Activated CD4-positive, alpha-beta T cell treated with anti-CD3 and anti-CD28 coated beads, Interleukin-2, amount 50 U/mL, for 1 hour (primary cell): ENCODE results near the gene LEMD2.
A peak's percentile ranks its signal among the peaks of the same experiment; 100 is the strongest.

Source experiments
- DNase-seq: peaks from one replicate; pipeline ENCODE4 v3.0.0-alpha.2; 2020

LEMD2 gene

GRCh38 chr6:33791620-33792019 is 2.7 kb upstream of the LEMD2 start:
- DNase-seq: no peak

GRCh38 chr6:33790910-33791309 is 2.0 kb upstream of the LEMD2 start:
- no peak for DNase-seq

GRCh38 chr6:33790379-33790778 is 1.4 kb upstream of the LEMD2 start:
- DNase-seq: no peak

- DNase-seq: no peak
Observed at GRCh38 chr6:33789550-33789895, 593 bp upstream of the LEMD2 start.

GRCh38 chr6:33787954-33788693 is 806 bp downstream of the LEMD2 start:
- peak; percentile 38 for DNase-seq

GRCh38 chr6:33787346-33787953 is 1.5 kb downstream of the LEMD2 start:
- no peak for DNase-seq

GRCh38 chr6:33786736-33787135 is 2.2 kb downstream of the LEMD2 start:
- no peak for DNase-seq

DNA sequence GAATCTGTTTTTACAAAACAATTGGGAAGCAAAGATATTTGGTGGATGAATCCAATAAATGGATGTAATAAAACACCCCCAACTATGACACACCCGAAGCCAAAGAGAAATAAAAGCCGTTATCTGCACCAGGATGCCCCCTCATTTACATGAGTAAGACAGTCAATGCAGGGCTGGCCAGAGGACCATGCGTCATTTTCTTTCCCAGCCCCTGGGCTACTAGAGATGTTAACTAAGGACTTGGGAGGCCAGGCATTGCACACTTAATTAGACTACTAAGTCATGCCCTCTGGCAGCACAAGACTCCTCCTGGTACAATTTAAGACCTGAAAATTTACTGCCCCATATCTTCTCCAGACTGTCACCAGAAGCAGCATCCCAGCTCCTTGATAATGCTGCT is 3.2 kb downstream of the LEMD2 start:
- no peak for DNase-seq

- DNase-seq: no peak
Observed at GRCh38 chr6:33784787-33785186, 4.1 kb downstream of the LEMD2 start.

- no peak for DNase-seq
Observed at GRCh38 chr6:33783781-33784520, 5.0 kb downstream of the LEMD2 start.

GRCh38 chr6:33782561-33782960 is 6.4 kb downstream of the LEMD2 start:
- DNase-seq: no peak

GRCh38 chr6:33781131-33781975 is 7.6 kb downstream of the LEMD2 start:
- no peak for DNase-seq

GRCh38 chr6:33779895-33780294 is 9.0 kb downstream of the LEMD2 start:
- no peak for DNase-seq

GRCh38 chr6:33779290-33779689 is 9.6 kb downstream of the LEMD2 start:
- DNase-seq: no peak

- DNase-seq: no peak
Observed at GRCh38 chr6:33778444-33779121, 10.3 kb downstream of the LEMD2 start.

GRCh38 chr6:33777398-33778388 is 11.2 kb downstream of the LEMD2 start:
- no peak for DNase-seq

DNA sequence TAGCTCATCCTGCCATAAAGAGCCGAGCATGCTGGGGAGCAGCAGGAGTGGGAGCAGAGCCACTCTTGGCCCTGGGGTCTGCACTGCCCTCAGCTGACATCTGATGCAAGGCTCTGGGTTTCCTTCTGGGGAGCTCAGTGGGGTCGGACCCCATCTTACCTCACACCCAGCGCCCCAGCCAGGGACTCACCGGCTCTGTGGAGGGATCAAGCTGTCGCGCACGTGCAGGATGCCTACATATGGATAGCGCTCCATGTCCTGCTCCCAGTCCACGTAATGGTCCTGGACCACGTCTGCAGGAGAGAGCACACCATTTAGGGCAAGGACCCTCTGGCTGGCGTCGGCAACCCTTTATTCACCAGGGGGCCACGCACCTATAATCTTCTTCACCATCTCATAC is 12.2 kb downstream of the LEMD2 start:
- DNase-seq: no peak

- no peak for DNase-seq
Observed at GRCh38 chr6:33776186-33776585, 12.7 kb downstream of the LEMD2 start.

DNA sequence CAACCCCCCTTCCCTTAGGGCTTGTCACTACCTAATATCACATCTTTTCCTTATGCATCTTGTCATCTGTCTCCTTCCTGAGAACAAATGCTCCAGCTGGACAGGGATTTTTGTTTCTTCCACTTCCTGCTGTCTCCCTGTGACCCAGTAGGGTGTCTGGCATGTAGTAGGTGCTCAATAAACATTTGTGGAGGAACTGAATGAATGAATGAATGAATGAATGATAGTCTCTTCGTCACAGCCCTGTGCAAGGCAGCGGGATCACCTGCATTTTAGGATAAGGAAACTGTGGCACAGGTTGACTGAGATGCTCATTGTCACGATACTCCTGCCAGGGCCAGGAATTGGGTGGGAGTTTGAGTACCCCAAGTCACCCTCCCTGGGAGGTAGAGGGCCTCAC is 14.2 kb downstream of the LEMD2 start:
- no peak for DNase-seq

GRCh38 chr6:33772902-33773472 is 15.9 kb downstream of the LEMD2 start:
- DNase-seq: no peak
